GM12875 (cell line): ENCODE results near the gene CTNNA3.

Experiments
- H3K4me3 ChIP-seq: one replicate; pipeline ENCODE4 v1.5.1; 2011; ENCODE audit warnings: low read depth, low read length, control low read depth
- TF ChIP-seq, protein P1 (sequence below): IDR thresholded peaks from 2 replicates; pipeline ENCODE4 v1.5.1; 2011; ENCODE audit warnings: low read depth, mild to moderate bottlenecking, control low read depth, inconsistent platforms, low read length, moderate library complexity, borderline replicate concordance; ENCODE audit not compliant: insufficient read depth

The CTNNA3 gene

DNA sequence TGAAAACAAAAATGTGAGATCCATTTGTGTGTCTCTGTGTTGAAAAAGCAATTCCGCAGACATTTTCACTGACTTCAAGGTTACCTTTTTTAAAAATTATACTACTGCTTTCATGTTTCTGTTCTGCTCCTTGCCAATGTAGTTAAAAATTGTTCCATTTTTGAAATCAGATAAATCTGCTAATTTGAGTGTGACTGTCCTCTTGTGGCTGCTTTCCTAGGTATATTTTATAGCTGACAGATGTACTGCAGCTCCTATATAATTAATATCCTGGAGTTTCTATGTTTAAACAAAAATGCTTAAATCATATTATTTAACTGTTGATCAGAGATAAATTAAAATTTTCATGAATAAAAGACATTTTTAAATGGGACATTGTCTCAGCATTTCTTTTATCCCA is 947.8 kb downstream of the CTNNA3 start:
- TF ChIP-seq, protein P1, sequence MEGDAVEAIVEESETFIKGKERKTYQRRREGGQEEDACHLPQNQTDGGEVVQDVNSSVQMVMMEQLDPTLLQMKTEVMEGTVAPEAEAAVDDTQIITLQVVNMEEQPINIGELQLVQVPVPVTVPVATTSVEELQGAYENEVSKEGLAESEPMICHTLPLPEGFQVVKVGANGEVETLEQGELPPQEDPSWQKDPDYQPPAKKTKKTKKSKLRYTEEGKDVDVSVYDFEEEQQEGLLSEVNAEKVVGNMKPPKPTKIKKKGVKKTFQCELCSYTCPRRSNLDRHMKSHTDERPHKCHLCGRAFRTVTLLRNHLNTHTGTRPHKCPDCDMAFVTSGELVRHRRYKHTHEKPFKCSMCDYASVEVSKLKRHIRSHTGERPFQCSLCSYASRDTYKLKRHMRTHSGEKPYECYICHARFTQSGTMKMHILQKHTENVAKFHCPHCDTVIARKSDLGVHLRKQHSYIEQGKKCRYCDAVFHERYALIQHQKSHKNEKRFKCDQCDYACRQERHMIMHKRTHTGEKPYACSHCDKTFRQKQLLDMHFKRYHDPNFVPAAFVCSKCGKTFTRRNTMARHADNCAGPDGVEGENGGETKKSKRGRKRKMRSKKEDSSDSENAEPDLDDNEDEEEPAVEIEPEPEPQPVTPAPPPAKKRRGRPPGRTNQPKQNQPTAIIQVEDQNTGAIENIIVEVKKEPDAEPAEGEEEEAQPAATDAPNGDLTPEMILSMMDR: no peak
- no peak overlapping the region for H3K4me3 ChIP-seq

DNA sequence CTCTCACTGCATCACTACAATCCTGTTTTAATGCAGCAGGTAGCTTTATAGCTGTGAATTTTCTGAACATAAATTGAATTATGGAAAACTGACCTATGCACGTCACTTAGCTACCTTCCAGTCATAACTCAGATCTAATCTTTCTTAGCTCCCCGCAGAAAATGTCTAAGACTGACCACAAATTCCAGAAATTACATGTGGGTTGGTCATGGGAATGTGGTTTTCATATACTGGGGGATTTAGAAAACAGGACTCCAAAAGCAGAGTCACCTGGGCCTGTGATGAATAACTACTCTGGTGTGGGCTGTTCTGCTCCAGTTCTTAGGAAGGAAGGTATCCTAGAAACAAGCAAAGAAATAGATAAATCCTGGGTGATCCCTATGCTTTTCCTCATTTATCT is 948.5 kb downstream of the CTNNA3 start:
- H3K4me3 ChIP-seq: no peak overlapping the region
- TF ChIP-seq, protein P1: no peak

DNA sequence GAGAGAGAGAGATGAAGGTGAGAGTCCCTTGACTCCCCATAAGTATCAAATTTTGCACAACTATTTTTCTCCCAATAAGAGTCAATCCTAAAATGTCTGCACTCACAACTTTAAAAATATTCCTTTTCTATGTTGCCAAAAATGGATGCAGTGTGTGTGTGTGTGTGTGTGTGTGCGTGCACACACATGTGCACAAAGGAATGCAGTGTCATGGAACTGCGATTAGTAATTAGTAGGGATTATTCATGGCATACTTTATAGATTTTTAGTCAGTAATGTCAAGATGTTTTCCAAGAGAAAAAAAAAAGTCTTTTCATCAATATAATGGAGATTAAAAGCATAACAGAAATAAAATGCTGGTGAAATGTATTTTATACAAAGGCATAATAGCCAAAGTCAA is 949.3 kb downstream of the CTNNA3 start:
- no peak overlapping the region for H3K4me3 ChIP-seq
- TF ChIP-seq, protein P1: no peak

DNA sequence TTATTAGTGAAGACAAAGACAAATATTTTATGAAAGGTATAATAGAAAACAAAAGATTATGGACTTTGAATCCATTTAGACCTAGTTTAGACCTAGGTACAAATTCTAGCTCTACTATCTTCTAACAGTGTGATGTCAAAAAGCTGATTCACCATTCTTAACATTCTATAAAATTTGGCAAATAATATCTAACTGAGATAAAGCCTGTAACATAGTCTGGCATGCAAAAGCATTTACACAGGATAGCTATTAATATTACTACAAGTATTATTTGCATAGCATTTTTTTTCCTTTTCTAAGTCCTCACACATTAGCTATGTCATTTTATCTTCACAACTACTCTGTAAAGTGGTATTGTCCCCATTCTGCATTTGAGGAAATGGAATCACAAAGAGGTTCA is 949.7 kb downstream of the CTNNA3 start:
- H3K4me3 ChIP-seq: no peak overlapping the region
- TF ChIP-seq, protein P1: no peak

DNA sequence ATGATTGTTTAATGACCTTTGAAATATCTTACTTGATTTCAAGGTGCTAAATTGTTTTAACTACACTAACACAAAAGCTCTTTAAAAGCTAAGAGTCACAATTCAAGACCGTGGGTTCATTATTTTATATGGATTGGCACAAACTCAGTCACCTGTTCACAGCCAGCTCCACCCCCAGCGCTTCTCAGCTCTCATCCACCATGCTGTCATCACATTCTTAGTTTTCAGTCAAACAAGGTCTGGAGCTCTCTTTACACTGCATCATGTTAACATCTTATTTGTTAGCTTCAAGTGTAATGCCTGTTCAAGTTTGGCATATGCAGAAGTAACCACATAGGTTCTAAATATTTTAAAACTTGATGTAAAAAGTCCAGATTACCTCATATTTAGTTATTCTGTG is 951.1 kb downstream of the CTNNA3 start:
- no peak overlapping the region for H3K4me3 ChIP-seq
- TF ChIP-seq, protein P1: no peak

DNA sequence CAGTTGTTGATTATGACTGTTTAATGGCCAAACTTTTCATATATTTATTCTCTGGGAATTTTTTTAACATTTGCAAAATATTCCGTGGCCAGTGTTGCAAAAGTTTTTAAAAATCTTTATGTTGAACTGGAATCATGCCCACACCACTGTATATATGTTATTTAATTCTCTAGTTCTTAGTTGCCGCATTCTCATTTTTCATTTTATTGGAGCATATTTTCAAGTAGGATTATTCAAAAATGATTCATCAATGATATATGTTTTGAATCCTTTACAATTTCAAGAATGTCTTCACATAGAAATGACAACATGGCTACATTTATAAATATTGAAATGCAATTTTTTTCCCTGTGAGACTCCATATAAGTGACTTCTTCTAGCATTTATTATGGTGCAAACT is 958.8 kb downstream of the CTNNA3 start:
- TF ChIP-seq, protein P1: no peak
- H3K4me3 ChIP-seq: no peak overlapping the region

DNA sequence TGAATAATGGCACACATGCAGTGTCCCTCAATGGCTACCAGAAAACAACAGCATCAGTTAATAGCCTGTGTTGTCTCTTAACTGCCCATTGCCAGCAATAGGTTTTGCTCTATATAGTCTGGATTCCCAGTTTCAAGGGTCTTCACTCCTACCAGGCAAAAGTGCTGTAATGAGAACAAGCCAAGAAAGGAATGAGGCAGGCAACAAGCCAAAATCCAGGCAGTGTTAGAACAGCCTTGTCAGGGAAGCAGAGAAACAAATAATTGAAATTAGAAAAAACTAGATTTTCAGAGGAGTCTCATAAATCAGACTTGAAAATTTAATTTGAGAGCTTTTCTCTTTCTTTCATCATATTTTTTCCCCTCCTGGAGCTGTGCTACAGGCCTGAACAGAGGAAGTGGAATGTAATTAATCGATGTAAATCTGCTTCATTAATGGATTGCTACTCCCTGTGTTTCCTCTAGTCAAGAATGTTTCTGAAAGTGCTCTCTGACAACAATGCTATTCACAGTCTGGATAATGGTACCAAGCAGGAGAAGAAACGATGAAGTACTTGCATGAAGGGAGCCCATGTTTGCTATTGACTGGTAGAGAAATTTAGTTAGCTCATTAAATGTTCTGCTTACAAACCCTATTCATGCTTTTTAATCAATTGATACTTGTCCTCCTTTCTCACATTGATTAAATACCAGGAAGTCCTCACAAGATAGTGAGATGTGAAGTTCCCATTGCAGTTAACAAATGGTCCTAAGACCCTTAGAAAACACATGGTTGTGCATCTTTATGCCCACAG is 972.2 kb downstream of the CTNNA3 start:
- no peak overlapping the region for H3K4me3 ChIP-seq

More for the DNA sequence above, 972.2 kb downstream of the CTNNA3 start:
- TF ChIP-seq, protein P1: no peak
